ENCODE data around the gene KSR2. TPM values are rescaled to one million over a fixed set of nuclear protein-coding genes. Genes with fewer than 3 reads are reported as not detected.
"Not testable (repeated sequence)": the region's sequence is repeated elsewhere in the genome, so short reads cannot be mapped to it uniquely, and the experiment has no call there.

KSR2 gene
- total and polyA plus RNA-seq, 9 donors: under 0.01 to 0.15 (median 0.08) TPM; not detected in 4

DNA sequence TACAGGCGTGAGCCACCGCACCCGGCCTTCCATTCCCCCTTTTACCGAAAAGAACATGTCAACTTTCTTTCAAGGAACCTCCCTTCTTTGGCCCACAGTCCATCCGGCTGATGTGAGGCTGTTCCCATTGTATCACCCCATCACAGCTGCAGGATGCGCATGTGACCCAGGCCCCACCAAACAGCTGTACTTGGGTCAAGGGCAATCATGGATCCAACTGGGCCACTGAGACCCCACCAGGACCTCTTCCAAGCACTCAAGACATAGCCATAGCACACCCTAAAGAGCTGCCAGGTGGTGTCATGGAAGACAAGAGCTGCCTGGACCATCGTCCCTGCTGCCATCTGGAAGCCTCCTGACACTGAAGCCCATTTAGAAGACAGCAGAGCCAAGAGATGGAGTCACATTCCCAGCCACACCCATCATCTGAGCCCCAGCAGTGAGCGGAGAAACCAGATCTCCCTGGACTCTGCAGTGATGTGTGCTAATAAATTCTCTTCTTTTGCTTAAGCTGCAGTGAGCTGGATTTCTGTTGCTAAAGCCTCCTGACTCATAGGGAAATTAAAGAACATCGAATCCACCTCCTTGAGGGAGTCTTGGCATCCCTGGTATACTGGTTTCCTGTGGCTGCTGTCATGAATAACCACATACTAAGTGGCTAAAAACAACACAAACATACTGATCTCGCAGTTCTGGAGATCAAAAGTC, 105.6 kb downstream of the KSR2 start:
- Histone ChIP-seq H3K9me3 (no peaks in the 10 kb centered on the region), H3K27me3 (no peaks in the 10 kb centered on the region), H3K4me3 (no peak overlapping the region), H3K27ac (no peak overlapping the region), H3K4me1 (ENCODE audit: insufficient read depth) (no peaks in the 10 kb centered on the region), H3K36me3 (no peaks in the 10 kb centered on the region)
- WGBS, 3 donors: 83 to 87% (median 84%) methylated on average over 10 of the region's 10 CpGs
- intact Hi-C loops (cut with DNase I): no loop called here
- TF ChIP-seq POLR2A (IDR thresholded peaks at IDR 0.05): no peak
- DNase-seq: no peak

DNA sequence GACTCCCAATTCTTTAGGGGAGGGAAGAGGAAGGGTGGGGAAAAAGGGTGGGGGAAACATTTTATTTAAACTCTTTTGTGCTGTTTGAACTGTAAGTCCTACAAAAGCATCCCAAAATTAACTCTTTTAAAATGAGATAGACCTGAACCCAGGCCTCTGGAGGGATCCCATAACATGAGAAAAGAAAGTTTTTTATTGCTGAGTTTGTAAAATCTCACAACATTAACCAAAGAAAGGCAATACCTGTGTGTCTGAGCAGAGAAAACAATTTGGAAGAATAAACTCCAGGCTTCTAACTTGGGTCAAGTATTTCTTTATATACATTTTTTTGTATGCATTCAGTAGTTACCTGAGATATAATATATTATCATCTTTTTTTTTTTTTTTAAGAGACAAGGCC, 107.1 kb downstream of the KSR2 start:
- intact Hi-C loops (cut with DNase I): no loop called here

DNA sequence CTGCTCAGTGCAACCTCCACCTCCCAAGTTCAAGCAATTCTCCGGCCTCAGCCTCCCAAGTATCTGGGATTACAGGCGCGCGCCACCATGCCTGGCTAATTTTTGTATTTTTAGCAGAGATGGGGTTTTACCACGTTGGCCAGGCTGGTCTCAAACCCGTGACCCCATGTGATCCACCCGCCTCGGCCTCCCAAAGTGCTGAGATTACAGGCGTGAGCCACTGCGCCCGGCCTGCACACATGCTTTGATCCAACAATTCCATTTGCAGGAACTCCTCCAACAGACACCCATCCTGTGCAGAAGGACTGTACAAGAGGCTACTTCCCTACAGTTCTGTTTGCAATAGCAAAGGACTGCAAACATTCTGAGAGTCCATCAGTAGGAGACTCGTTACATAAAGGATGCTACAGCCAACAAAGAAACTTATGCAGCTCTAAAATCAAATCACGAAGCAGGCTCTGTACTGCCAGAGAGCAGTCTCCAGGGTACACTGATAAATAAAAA, 108.0 kb downstream of the KSR2 start:
- H3K4me1 ChIP-seq (ENCODE audit: insufficient read depth); DNase-seq; H3K4me3 ChIP-seq; H3K36me3 ChIP-seq; intact Hi-C loops (cut with DNase I); H3K27ac ChIP-seq; H3K27me3 ChIP-seq; H3K9me3 ChIP-seq: not testable (repeated sequence)
- WGBS, 3 donors: 82 to 88% (median 87%) methylated on average over 13 of the region's 13 CpGs

More for the DNA sequence above, 107.1 kb downstream of the KSR2 start:
- H3K36me3 ChIP-seq: no peaks in the 10 kb centered on the region
- H3K27me3 ChIP-seq: no peaks in the 10 kb centered on the region
- no peaks in the 10 kb centered on the region for H3K9me3 ChIP-seq
- TF ChIP-seq POLR2A (IDR thresholded peaks at IDR 0.05) (no peak), EP300 (IDR thresholded peaks at IDR 0.05) (no peak)
- TF ChIP-seq, protein P1, sequence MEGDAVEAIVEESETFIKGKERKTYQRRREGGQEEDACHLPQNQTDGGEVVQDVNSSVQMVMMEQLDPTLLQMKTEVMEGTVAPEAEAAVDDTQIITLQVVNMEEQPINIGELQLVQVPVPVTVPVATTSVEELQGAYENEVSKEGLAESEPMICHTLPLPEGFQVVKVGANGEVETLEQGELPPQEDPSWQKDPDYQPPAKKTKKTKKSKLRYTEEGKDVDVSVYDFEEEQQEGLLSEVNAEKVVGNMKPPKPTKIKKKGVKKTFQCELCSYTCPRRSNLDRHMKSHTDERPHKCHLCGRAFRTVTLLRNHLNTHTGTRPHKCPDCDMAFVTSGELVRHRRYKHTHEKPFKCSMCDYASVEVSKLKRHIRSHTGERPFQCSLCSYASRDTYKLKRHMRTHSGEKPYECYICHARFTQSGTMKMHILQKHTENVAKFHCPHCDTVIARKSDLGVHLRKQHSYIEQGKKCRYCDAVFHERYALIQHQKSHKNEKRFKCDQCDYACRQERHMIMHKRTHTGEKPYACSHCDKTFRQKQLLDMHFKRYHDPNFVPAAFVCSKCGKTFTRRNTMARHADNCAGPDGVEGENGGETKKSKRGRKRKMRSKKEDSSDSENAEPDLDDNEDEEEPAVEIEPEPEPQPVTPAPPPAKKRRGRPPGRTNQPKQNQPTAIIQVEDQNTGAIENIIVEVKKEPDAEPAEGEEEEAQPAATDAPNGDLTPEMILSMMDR (IDR thresholded peaks at IDR 0.05): no peak
- no peaks in the 10 kb centered on the region for H3K4me1 ChIP-seq (ENCODE audit: insufficient read depth)
- H3K4me3 ChIP-seq: no peak overlapping the region
- no peak overlapping the region for H3K27ac ChIP-seq
- DNase-seq: no peak

DNA sequence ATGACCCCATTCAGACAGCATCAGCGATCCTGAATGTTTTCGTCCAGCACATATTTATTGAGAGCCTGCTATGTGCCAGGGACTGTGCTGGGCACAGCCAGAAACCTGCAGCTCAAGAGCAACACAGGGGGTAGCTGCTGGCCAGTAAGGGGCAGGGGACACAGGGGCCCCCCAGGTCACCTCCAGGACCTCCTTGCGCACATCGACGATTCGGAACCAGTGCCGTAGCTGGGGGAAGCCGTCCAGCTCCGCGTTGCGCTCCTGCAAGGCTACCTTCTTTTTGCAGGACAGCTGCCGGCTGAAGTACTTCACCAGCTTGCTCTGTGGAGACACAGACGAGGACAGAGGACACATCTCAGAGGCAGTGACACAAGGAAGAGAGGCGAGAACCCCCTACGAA, 108.7 kb downstream of the KSR2 start:
- TF ChIP-seq EP300 (IDR thresholded peaks at IDR 0.05) (no peak), POLR2A (IDR thresholded peaks at IDR 0.05) (no peak)
- TF ChIP-seq, protein P1 (IDR thresholded peaks at IDR 0.05): no peak
- Histone ChIP-seq H3K36me3 (no peaks in the 10 kb centered on the region), H3K4me1 (ENCODE audit: insufficient read depth) (no peaks in the 10 kb centered on the region), H3K9me3 (no peaks in the 10 kb centered on the region), H3K27me3 (no peaks in the 10 kb centered on the region), H3K4me3 (no peak overlapping the region), H3K27ac (no peak overlapping the region)
- 82 to 88% (median 83%) methylated on average over 15 of the region's 15 CpGs for WGBS, 3 donors
- intact Hi-C loops (cut with DNase I): no loop called here
- no peak for DNase-seq

DNA sequence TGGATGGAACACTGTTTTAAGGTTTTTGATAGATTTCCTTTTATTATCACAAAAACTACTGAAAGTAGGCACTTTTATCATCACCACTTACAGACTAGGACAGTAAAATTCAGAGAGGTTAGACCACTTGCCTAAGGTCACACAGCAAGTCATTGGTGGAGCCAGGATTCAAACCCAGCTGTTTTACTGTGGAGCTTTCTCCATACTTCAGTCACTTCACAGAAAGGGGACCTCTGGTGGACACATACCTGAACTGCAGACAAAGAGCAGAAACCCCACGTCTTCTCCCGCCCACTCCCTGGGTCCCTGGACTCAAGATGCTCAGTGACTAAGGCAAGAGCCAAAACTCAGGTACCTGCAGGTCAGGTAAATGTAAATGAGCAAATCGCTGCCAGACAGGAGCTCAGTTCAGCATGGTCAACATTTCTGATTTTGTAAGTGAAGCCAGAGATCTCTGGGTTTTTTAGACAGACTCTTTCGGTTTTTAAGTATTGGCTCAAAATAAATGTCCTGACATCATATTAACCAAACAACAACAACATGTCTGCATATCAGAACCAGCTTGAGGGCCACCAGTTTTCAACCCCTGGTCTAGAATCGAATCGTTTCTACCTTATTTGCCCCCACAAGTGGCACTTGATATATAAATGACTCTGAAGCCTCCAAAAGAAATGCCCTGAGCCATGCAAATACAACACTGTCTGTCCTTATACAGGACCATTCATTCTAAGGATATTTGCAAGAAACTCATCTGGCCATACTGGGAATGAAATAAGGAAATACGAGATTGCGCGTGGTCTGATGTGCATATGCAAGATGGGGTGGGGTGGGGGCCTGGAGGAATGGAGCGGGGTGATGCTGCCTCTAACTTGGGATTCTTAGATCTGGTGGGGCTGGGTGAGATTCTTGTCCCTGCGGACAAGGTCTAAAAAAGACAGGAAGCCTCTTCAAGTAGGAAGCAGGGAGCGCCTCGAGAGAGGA, 110.9 kb downstream of the KSR2 start:
- Histone ChIP-seq H3K36me3 (no peaks in the 10 kb centered on the region), H3K4me3 (no peak overlapping the region), H3K27ac (no peak overlapping the region), H3K27me3 (no peaks in the 10 kb centered on the region), H3K9me3 (no peaks in the 10 kb centered on the region), H3K4me1 (ENCODE audit: insufficient read depth) (no peaks in the 10 kb centered on the region)
- TF ChIP-seq EP300 (IDR thresholded peaks at IDR 0.05): no peak
- no peak for TF ChIP-seq POLR2A (IDR thresholded peaks at IDR 0.05)
- TF ChIP-seq, protein P1 (IDR thresholded peaks at IDR 0.05): no peak
- intact Hi-C loops (cut with DNase I): loop anchor here in 1 of 4 donors (10.0 kb wide), 1 partner anchor 833 kb away; no protein-coding TSS in a partner anchor
- 58 to 65% (median 62%) methylated on average over 13 of the region's 13 CpGs for WGBS, 3 donors
- no peak for DNase-seq

DNA sequence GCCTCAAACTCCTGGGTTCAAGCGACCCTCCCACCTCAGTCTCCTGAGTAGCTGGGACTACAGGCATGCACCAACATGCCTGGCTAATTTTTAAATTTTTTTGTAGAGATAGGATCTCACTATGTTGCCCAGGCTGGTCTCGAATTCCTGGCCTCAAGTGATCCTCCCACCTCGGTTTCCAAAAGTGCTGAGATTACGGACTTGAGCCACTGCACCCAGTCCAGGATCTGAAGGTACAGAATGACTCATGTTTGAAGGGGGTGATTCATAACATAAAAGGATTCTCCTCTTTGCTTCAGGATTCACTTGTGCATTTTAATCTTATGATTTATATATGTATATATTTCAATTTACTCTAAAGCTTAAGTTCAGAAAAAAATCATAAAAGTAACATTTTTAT, 111.7 kb downstream of the KSR2 start:
- H3K27me3 ChIP-seq; H3K4me3 ChIP-seq; H3K27ac ChIP-seq; H3K4me1 ChIP-seq (ENCODE audit: insufficient read depth); H3K36me3 ChIP-seq; H3K9me3 ChIP-seq; DNase-seq: not testable (repeated sequence)
- WGBS, 3 donors: 44 to 58% (median 51%) methylated on average over 4 of the region's 4 CpGs
- intact Hi-C loops (cut with DNase I): loop anchor here in 1 of 4 donors (10.0 kb wide), 1 partner anchor 832 kb away; no protein-coding TSS in a partner anchor

All from ovary (tissue), 9 donors.